Upper lobe of left lung (tissue), 4 donors: ENCODE measurements around the gene GLRA1.

ENCODE experiments used
- EP300 ChIP-seq, 4 donors: sonication (generic); formaldehyde crosslinking; IDR thresholded peaks; one replicate each; pipeline ENCODE4 v1.5.1; 2017; ENCODE audit warnings: antibody characterized with exemption in 4 of 4, control low read depth in 2 of 4
- TF ChIP-seq, protein P1 (sequence below), 6 experiments: fragments of 450-650 bp in 4 of 6; fragments of 200-600 bp in 2 of 6; sonication (generic) in 2 of 6; IDR thresholded peaks; one replicate each; pipeline ENCODE4 v1.5.1; 2016 to 2019; ENCODE audit warnings: antibody characterized with exemption in 6 of 6

DNA sequence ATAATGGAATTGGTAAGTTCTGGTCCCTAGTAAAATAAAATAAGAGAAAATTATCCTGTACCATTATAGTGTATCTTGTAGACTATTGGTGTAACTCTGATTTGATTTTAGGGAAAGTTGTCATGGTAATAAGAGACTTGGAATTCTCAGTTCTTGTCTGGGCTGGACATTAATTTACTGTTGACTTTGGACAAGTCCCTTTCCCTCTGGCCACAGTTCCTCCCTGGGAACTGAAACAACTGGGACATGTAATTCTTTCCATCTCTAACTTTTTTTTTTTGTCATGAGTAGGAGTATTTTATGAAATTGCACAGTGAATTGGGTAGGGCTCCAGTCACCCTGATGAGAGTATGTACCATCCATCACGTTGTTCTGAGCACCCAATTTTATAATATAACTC lies 15.0 kb downstream of the GLRA1 start:
- TF ChIP-seq, protein P1, sequence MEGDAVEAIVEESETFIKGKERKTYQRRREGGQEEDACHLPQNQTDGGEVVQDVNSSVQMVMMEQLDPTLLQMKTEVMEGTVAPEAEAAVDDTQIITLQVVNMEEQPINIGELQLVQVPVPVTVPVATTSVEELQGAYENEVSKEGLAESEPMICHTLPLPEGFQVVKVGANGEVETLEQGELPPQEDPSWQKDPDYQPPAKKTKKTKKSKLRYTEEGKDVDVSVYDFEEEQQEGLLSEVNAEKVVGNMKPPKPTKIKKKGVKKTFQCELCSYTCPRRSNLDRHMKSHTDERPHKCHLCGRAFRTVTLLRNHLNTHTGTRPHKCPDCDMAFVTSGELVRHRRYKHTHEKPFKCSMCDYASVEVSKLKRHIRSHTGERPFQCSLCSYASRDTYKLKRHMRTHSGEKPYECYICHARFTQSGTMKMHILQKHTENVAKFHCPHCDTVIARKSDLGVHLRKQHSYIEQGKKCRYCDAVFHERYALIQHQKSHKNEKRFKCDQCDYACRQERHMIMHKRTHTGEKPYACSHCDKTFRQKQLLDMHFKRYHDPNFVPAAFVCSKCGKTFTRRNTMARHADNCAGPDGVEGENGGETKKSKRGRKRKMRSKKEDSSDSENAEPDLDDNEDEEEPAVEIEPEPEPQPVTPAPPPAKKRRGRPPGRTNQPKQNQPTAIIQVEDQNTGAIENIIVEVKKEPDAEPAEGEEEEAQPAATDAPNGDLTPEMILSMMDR (IDR thresholded peaks at IDR 0.05), result no peak
- no peak for TF ChIP-seq EP300 (IDR thresholded peaks at IDR 0.05)
